IPS-18c (cell line): Measurements from ENCODE around the gene VAV2.

ENCODE experiments used
- H3K4me3 ChIP-seq: 2 replicates; pipeline ENCODE4 v1.7.0; 2013; ENCODE audit warnings: low read depth, mild to moderate bottlenecking, low read length, moderate library complexity; ENCODE audit not compliant: insufficient read depth
- H3K9me3 ChIP-seq: one replicate; pipeline ENCODE4 v1.6.1; 2013; ENCODE audit warnings: mild to moderate bottlenecking, low read length, moderate library complexity; ENCODE audit not compliant: control insufficient read depth, insufficient read depth

VAV2 gene

DNA sequence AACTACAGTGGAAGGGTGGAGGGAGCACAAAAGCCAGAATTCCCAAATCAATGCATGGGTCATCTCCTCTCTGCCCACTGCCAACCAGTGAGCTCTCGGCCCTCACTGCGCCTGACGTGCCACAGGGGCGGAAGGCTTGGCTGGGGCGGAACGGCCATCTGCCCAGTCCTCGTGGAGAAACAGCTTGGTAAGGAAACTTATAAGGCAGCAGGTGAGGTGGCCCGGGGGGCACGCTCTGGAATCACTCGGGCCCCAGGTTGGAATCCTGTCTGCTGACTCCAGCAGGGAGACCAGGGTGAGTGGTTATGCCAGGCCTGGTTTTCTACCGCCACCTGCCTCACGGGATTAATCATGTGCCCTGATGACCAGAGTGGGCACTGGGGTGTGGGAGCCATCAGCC, 52.3 kb downstream of the VAV2 start:
- no peak overlapping the region for H3K4me3 ChIP-seq
- H3K9me3 ChIP-seq, result peaks cover 2% of the 10 kb centered on the region

DNA sequence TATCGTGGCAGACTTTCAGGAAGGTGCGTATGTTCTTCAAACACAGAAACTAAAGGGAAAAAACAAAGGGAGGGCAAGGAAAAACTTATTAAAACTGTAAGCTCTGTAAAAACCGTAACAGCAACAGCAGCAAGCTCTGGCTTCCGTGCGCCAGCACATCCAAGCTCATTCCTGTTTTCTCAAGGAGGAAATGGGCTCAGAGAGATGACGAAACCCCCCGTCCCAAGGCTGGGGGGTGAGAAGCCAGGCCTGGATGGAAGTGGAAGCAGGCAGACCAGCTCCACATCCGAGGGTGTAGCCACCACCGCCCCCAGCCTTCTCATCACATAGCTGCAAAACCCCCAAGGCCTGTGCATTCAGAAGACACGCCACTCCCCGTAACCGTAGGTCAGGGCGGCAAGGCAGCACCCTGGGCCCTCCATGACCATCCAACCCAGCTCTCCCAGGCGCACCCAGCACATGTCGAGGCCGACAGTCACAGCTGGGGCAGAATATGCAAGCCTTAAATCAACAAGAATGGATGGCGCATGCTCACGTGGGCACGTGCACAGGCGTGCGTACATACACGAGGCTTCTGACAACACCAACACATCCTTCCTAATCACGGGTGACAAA, 52.8 kb downstream of the VAV2 start:
- H3K4me3 ChIP-seq, result no peak overlapping the region

GRCh38 chr9:133938753-133939152, 53.4 kb downstream of the VAV2 start:
- no peak overlapping the region for H3K4me3 ChIP-seq
- peaks cover 2% of the 10 kb centered on the region for H3K9me3 ChIP-seq

More for the DNA sequence above, 52.8 kb downstream of the VAV2 start:
- peaks cover 2% of the 10 kb centered on the region for H3K9me3 ChIP-seq

GRCh38 chr9:133938086-133938485, 54.0 kb downstream of the VAV2 start:
- Histone ChIP-seq H3K4me3 (no peak overlapping the region), H3K9me3 (peaks cover 2% of the 10 kb centered on the region)

DNA sequence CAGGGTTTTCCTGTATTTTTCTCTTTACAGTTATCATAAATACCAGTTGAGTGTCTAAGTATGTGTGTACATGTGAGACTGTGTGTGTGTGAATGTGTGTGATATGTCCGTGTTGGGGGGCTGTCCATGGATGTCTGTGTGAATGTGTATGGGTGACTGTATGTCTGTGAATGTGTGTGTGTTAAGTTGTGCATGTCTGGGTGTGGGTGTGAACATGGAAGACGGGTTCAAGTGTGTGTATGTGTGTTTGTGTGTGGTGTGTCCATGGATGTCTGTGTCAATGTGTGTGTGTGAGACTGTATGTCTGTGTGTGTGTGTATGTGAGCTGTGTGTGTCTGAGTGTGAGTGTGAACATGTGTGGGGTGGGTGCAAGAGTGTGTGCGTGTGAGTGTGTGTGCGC, 55.0 kb downstream of the VAV2 start:
- Histone ChIP-seq H3K9me3 (peaks cover 2% of the 10 kb centered on the region), H3K4me3 (no peak overlapping the region)

- peaks cover 2% of the 10 kb centered on the region for H3K9me3 ChIP-seq
- no peak overlapping the region for H3K4me3 ChIP-seq
Measured at GRCh38 chr9:133935328-133936005, 56.7 kb downstream of the VAV2 start.

- no peak overlapping the region for H3K4me3 ChIP-seq
Measured at GRCh38 chr9:133934482-133935232, 57.5 kb downstream of the VAV2 start.

GRCh38 chr9:133933426-133934026, 58.6 kb downstream of the VAV2 start:
- no peak overlapping the region for H3K4me3 ChIP-seq
- no peaks in the 10 kb centered on the region for H3K9me3 ChIP-seq

More at GRCh38 chr9:133934482-133935232, 57.5 kb downstream of the VAV2 start:
- peaks cover 2% of the 10 kb centered on the region for H3K9me3 ChIP-seq

DNA sequence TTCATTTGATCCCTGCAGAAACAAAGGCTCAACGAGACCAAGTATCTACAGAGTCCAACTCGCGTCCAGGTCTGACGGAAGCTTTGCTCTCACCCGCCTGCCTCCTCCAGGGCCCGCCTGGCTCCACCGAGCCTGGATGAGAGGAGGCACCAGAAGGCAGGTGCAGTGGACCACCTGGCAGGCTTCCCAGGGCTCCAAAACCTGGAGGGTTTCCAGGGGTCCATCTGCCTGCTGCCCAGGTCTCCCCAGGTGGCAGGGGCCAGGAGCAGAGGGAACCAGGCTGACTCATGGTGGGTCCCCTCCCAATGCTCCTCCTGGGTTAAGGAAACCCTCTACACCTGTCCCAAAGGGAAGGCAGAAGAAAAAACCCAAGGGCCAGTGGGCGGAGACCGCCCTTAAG, 59.5 kb downstream of the VAV2 start:
- no peak overlapping the region for H3K4me3 ChIP-seq

DNA sequence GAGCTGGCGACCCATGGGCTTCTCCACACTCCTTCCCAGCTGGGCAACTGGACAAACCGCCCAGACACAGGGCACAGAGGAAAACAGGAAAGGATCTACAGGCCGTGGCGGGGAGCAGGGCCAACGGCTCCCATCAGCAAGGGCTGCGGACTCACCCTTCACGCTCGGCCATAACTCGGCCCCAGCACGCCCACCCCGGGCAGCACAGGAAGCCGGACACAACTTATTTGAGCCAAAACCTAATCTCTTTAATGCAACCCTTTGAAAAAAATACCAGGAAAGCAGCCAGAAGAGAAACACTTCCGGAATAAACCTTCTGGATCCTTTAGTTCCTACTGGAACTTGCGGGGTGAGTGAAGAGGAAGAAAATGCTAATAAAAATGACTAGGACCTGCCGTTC, 59.9 kb downstream of the VAV2 start:
- H3K9me3 ChIP-seq, result no peaks in the 10 kb centered on the region
- H3K4me3 ChIP-seq, result no peak overlapping the region

More for the DNA sequence above, 59.5 kb downstream of the VAV2 start:
- H3K9me3 ChIP-seq, result no peaks in the 10 kb centered on the region

- Histone ChIP-seq H3K4me3 (no peak overlapping the region), H3K9me3 (no peaks in the 10 kb centered on the region)
Measured at GRCh38 chr9:133930682-133931485, 61.2 kb downstream of the VAV2 start.

- no peaks in the 10 kb centered on the region for H3K9me3 ChIP-seq
Measured at GRCh38 chr9:133930046-133930681, 62.0 kb downstream of the VAV2 start.

GRCh38 chr9:133929599-133929998, 62.5 kb downstream of the VAV2 start:
- Histone ChIP-seq H3K4me3 (no peak overlapping the region), H3K9me3 (no peaks in the 10 kb centered on the region)

More at GRCh38 chr9:133930046-133930681, 62.0 kb downstream of the VAV2 start:
- H3K4me3 ChIP-seq, result no peak overlapping the region

DNA sequence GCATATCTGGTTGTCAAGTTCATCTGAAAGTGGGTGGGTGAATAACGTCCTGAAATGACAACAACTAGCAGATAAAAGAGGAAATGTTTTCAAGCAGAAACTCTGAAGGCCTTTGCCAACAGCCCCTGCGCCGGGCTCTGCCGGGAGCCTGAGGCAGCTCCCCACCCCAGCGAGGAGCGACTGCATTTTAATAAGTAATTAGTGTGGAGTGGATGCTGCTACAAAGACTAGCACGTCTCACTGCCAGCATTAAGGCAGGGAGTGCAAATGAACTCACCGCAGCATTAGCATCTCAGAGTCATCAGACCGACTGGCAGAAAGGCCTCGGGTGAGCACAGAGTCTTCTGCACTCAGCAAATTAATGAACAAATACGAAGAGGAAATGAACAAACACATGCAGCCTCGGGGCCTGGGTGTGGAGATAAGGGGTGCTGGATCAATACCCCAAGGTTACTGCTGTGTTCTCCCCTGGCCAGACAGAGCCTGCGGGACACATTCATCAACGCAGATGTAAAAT, 63.8 kb downstream of the VAV2 start:
- Histone ChIP-seq H3K9me3 (no peaks in the 10 kb centered on the region), H3K4me3 (no peak overlapping the region)

- H3K4me3 ChIP-seq, result no peak overlapping the region
- H3K9me3 ChIP-seq, result no peaks in the 10 kb centered on the region
Measured at GRCh38 chr9:133927041-133927440, 65.1 kb downstream of the VAV2 start.

DNA sequence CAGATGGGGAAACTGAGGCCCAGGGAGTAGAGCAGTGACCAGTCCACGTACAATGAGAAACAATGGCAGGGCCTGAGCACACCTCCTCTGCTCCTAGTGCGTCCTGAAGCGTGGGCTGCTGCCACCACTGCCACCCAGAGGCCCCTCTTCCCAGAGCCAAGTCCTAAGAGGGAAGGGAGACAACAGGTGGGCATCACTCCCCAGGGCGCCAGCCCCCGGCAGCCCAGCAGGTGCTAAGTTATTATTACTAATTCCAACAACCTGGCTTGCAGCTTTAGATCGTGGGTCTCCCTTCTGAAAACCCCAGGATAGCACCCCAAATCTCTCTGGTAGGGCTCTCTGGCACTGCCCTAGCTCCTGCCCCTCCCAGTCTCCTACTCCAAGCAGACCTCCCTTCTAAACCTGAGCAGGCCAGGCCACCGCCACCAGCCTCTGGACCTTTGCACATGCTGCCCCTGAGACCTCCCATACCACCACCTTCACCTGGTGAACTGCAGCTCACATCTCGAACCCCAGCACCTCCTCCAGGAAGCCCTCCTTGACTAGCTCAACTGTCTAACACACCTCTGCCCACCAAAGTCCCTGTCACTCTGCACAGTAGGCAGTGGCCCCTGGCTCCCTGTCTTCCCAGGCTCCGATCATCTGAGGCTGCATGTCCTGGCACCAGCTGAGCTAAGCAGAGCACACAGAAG, 65.8 kb downstream of the VAV2 start:
- Histone ChIP-seq H3K4me3 (no peak overlapping the region), H3K9me3 (no peaks in the 10 kb centered on the region)
